ENCODE data around the gene CDV3. TPM values are rescaled to one million over a fixed set of nuclear protein-coding genes. Genes with fewer than 3 reads are reported as not detected.
A peak's percentile ranks its signal among the peaks of the same experiment; 100 is the strongest.

The CDV3 gene
- total RNA-seq, 4 donors from 2014 or later = 75.9 to 122 (median 98.7) TPM

GRCh38 chr3:133573054-133573628 lies 345 bp upstream of the CDV3 start:
- Histone ChIP-seq H3K4me3 (peak overlapping the region; percentile 89), H3K9me3 (no peaks in the 10 kb centered on the region), H3K36me3 (peaks cover 14% of the 10 kb centered on the region), H3K27ac (peak overlapping the region; percentile 99), H3K4me1 (peaks cover 45% of the 10 kb centered on the region), H3K27me3 (no peaks in the 10 kb centered on the region)
- TF ChIP-seq EP300 (IDR thresholded peaks at IDR 0.05) (no peak), POLR2A (IDR thresholded peaks at IDR 0.05) (peak in 1 of 2 donors; percentile 66), POLR2AphosphoS5 (IDR thresholded peaks at IDR 0.05) (peak in 1 of 3 donors; percentile 58)
- TF ChIP-seq, protein P1, sequence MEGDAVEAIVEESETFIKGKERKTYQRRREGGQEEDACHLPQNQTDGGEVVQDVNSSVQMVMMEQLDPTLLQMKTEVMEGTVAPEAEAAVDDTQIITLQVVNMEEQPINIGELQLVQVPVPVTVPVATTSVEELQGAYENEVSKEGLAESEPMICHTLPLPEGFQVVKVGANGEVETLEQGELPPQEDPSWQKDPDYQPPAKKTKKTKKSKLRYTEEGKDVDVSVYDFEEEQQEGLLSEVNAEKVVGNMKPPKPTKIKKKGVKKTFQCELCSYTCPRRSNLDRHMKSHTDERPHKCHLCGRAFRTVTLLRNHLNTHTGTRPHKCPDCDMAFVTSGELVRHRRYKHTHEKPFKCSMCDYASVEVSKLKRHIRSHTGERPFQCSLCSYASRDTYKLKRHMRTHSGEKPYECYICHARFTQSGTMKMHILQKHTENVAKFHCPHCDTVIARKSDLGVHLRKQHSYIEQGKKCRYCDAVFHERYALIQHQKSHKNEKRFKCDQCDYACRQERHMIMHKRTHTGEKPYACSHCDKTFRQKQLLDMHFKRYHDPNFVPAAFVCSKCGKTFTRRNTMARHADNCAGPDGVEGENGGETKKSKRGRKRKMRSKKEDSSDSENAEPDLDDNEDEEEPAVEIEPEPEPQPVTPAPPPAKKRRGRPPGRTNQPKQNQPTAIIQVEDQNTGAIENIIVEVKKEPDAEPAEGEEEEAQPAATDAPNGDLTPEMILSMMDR (IDR thresholded peaks at IDR 0.05) = peak in 1 of 2 donors; percentile 21
- under 1% methylated on average over 33 of the region's 33 CpGs for WGBS
- peak; percentile 100 for DNase-seq (ENCODE audit: low spot score in 2 of 2)

DNA sequence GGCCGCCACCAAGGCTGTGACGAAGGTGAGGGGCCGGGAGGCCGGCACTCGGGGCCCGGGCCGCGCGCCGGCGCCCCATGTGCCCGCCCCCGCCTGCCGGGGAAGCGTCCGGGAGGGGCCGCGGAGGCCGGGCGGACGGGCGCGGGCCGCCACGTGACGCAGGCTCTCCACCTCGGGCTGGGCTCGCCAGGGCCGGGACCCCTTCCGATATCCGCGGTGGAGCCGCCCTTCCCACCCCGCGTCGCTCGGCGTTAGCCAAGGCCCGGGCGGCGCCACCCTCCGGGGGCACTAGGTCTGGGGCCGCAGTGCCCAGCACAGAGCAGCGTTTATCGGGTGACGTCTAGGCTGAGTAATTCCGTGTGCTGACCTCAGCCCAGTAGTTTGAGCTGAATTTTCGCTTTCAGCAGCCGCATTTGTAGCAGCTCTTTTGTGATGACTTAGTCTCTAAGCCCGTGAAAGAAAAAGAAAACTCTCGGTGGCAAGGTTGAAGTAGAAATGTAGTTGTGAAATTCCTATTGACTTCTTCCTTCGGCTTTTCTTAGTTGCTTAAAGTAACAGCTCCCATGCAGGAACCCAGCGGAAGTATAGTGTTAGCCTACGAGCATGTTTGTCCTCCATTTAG lies 885 bp downstream of the CDV3 start:
- 2% methylated on average over 13 of the region's 54 CpGs for WGBS
- no peaks in the 10 kb centered on the region for H3K9me3 ChIP-seq
- H3K36me3 ChIP-seq = peaks cover 27% of the 10 kb centered on the region
- peaks cover 58% of the 10 kb centered on the region for H3K4me1 ChIP-seq
- peak overlapping the region; percentile 89 for H3K4me3 ChIP-seq
- H3K27me3 ChIP-seq = no peaks in the 10 kb centered on the region
- peak; percentile 85 to 86 for DNase-seq (ENCODE audit: low spot score in 2 of 2)
- peak overlapping the region; percentile 99 for H3K27ac ChIP-seq
- peak in 2 of 3 donors; percentile 24 to 50 for TF ChIP-seq POLR2AphosphoS5 (IDR thresholded peaks at IDR 0.05)
- TF ChIP-seq, protein P1 (IDR thresholded peaks at IDR 0.05) = no peak
- TF ChIP-seq POLR2A (IDR thresholded peaks at IDR 0.05) = peak in 1 of 2 donors; percentile 35
- no peak for TF ChIP-seq EP300 (IDR thresholded peaks at IDR 0.05)

- Histone ChIP-seq H3K4me1 (peaks cover 57% of the 10 kb centered on the region), H3K27ac (peak overlapping the region; percentile 99), H3K9me3 (no peaks in the 10 kb centered on the region), H3K27me3 (no peaks in the 10 kb centered on the region), H3K36me3 (peaks cover 34% of the 10 kb centered on the region), H3K4me3 (peak overlapping the region; percentile 89)
- whole genome bisulfite sequencing = 14% methylated on average over 4 of the region's 4 CpGs
- TF ChIP-seq POLR2AphosphoS5 (IDR thresholded peaks at IDR 0.05) = no peak
- no peak for TF ChIP-seq POLR2A (IDR thresholded peaks at IDR 0.05)
- TF ChIP-seq EP300 (IDR thresholded peaks at IDR 0.05) = no peak
- TF ChIP-seq, protein P1 (IDR thresholded peaks at IDR 0.05) = no peak
- no peak for DNase-seq (ENCODE audit: low spot score in 2 of 2)
Measured at GRCh38 chr3:133575086-133575485, 1.6 kb downstream of the CDV3 start.

GRCh38 chr3:133576169-133576568 lies 2.7 kb downstream of the CDV3 start:
- TF ChIP-seq POLR2A (IDR thresholded peaks at IDR 0.05) = no peak
- TF ChIP-seq, protein P1 (IDR thresholded peaks at IDR 0.05) = no peak
- no peak for TF ChIP-seq EP300 (IDR thresholded peaks at IDR 0.05)
- no peak for TF ChIP-seq POLR2AphosphoS5 (IDR thresholded peaks at IDR 0.05)
- Histone ChIP-seq H3K27ac (no peak overlapping the region), H3K4me1 (peaks cover 59% of the 10 kb centered on the region), H3K9me3 (no peaks in the 10 kb centered on the region), H3K36me3 (peaks cover 41% of the 10 kb centered on the region), H3K27me3 (no peaks in the 10 kb centered on the region), H3K4me3 (peak overlapping the region; percentile 89)
- 10% methylated on average over 3 of the region's 3 CpGs for WGBS
- DNase-seq (ENCODE audit: low spot score in 2 of 2) = no peak

DNA sequence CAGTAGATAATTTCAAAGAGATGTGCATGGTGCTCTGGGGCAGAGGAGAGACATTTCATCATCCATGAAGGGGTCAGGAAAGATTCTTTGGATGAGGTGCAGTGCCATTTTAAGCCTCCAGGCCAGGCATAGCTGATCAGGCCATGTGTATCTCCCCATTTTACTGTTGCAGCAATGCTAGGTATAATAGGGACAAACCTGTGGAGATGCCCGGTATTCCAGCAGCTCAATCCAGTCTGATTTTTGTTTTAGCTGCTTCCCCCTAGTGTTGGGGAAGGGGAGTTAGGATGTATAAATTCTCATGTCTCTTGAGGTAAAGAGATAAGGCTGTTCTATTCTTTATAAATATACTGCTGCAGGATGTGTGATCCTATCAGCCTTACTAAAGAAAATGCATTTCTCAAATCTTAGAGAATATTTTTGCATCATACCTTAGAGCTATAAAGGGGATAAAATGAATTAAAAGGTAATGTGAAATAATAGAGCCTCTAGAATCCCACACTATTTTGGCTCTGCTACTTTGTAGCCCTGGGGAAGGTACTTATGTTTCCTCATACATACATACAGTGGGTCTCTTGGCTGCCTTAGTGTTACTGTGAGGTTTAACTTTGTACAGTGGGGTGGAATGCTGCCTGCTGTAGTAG lies 5.2 kb downstream of the CDV3 start:
- H3K27me3 ChIP-seq = no peaks in the 10 kb centered on the region
- H3K4me1 ChIP-seq = peaks cover 54% of the 10 kb centered on the region
- WGBS = 0% methylated on average over 1 of the region's 1 CpG
- H3K27ac ChIP-seq = no peak overlapping the region
- no peaks in the 10 kb centered on the region for H3K9me3 ChIP-seq
- peaks cover 66% of the 10 kb centered on the region for H3K36me3 ChIP-seq
- DNase-seq (ENCODE audit: low spot score in 2 of 2) = no peak
- no peak for TF ChIP-seq POLR2AphosphoS5 (IDR thresholded peaks at IDR 0.05)
- TF ChIP-seq, protein P1 (IDR thresholded peaks at IDR 0.05) = peak; percentile 26 to 38
- no peak overlapping the region for H3K4me3 ChIP-seq
